CD4-positive, CD25-positive, alpha-beta regulatory T cell (primary cell): ENCODE results near the gene ARMCX1. TPM values are rescaled to one million over a fixed set of nuclear protein-coding genes. Genes with fewer than 3 reads are reported as not detected.
"Not testable (repeated sequence)": the region's sequence is repeated elsewhere in the genome, so short reads cannot be mapped to it uniquely, and the experiment has no call there.

ENCODE experiments used
- ATAC-seq, 2 donors: fragments of 150-1000 bp; cut with Tn5 transposase; one replicate each; pipeline ENCODE4 v1.10.0; 2021; ENCODE audit warnings: low read depth in 2 of 2, moderate number of reproducible peaks in 2 of 2, moderate library complexity in 1 of 2
- DNase-seq, 3 donors: peaks; one replicate each; pipeline versions ENCODE4 v3.0.0 to v3.0.0-alpha.2; 2012 to 2022; ENCODE audit warnings: mixed read lengths in 1 of 3
- H3K27ac ChIP-seq: one replicate; pipeline ENCODE4 v1.7.0; 2013; ENCODE audit warnings: mild to moderate bottlenecking, low read length; ENCODE audit not compliant: insufficient read depth, poor library complexity, severe bottlenecking
- H3K27me3 ChIP-seq: one replicate; pipeline ENCODE4 v1.7.0; 2013; ENCODE audit warnings: low read length; ENCODE audit not compliant: control insufficient read depth, insufficient read depth
- H3K36me3 ChIP-seq: one replicate; pipeline ENCODE4 v1.7.0; 2013; ENCODE audit warnings: mild to moderate bottlenecking, low read length, moderate library complexity; ENCODE audit not compliant: control insufficient read depth, insufficient read depth
- H3K4me1 ChIP-seq: 2 replicates; pipeline ENCODE4 v1.7.0; 2013; ENCODE audit warnings: mild to moderate bottlenecking, low read length; ENCODE audit not compliant: insufficient read depth, control insufficient read depth, poor library complexity, severe bottlenecking
- H3K4me3 ChIP-seq: one replicate; pipeline ENCODE4 v1.7.0; 2013; ENCODE audit warnings: low read depth, mild to moderate bottlenecking, low read length, moderate library complexity
- H3K9me3 ChIP-seq, 2 experiments: 1 replicate in 1 of 2; 2 replicates in 1 of 2; pipeline ENCODE4 v1.7.0; 2013; ENCODE audit warnings: low read length in 2 of 2, mild to moderate bottlenecking in 1 of 2, moderate library complexity in 1 of 2; ENCODE audit not compliant: control insufficient read depth in 2 of 2
- H3K27ac Mint-ChIP-seq, 3 donors: one replicate each; pipeline ENCODE4 v1.8.0; 2020 to 2022; ENCODE audit warnings: mild to moderate bottlenecking in 3 of 3, mixed read lengths in 3 of 3, moderate library complexity in 2 of 3
- H3K27me3 Mint-ChIP-seq: one replicate; pipeline ENCODE4 v1.8.0; 2022; ENCODE audit warnings: mild to moderate bottlenecking, mixed read lengths
- H3K36me3 Mint-ChIP-seq: one replicate; pipeline ENCODE4 v1.8.0; 2020; ENCODE audit warnings: mixed read lengths
- H3K4me1 Mint-ChIP-seq, 4 donors: one replicate each; pipeline ENCODE4 v1.8.0; 2020 to 2022; ENCODE audit warnings: mixed read lengths in 4 of 4, mild to moderate bottlenecking in 1 of 4
- H3K4me3 Mint-ChIP-seq, 4 donors: one replicate each; pipeline ENCODE4 v1.8.0; 2020 to 2022; ENCODE audit warnings: mild to moderate bottlenecking in 4 of 4, mixed read lengths in 4 of 4, moderate library complexity in 3 of 4
- H3K9me3 Mint-ChIP-seq, 7 donors: one replicate each; pipeline ENCODE4 v1.8.0; 2020 to 2022; ENCODE audit warnings: mixed read lengths in 7 of 7, mild to moderate bottlenecking in 3 of 7, moderate library complexity in 2 of 7
- polyA plus RNA-seq, 4 donors: library from polyadenylated mRNA; unstranded; fragments of 300-500 nt; fragmentation: Illumina TruSeq; gene quantifications; one replicate each; pipeline ENCODE4 v1.2.3, GENCODE V29; 2021
- total RNA-seq: library from RNA; stranded (reverse); gene quantifications from one replicate; pipeline ENCODE4 v1.2.3, GENCODE V29; 2022

Gene ARMCX1
- total and polyA plus RNA-seq, 5 donors from 2014 or later: 0.14 to 0.64 (median 0.40) TPM; not detected in 1

DNA sequence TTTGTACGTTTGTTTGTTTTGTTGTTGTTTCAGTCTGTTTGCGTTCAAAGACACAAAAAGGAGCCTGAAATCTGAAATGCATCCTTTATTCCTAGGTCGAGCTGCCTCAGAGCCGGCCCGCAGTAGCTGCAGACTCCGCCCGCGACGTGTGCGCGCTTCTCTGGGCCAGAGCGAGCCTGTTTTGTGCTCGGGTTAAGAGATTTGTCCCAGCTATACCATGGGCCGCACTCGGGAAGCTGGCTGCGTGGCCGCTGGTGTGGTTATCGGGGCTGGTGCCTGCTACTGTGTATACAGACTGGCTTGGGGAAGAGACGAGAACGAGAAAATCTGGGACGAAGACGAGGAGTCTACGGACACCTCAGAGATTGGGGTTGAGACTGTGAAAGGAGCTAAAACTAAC is 2.4 kb downstream of the ARMCX1 start:
- ATAC-seq (no peak), DNase-seq (no peak)
- H3K4me3 Mint-ChIP-seq: no peak overlapping the region
- H3K4me3 ChIP-seq: no peak overlapping the region
- no peaks in the 10 kb centered on the region for H3K36me3 ChIP-seq
- H3K27me3 Mint-ChIP-seq: peaks cover 11% of the 10 kb centered on the region
- no peaks in the 10 kb centered on the region for H3K36me3 Mint-ChIP-seq
- peaks cover 3% of the 10 kb centered on the region for H3K4me1 ChIP-seq
- no peaks in the 10 kb centered on the region for H3K27me3 ChIP-seq
- no peak overlapping the region for H3K27ac ChIP-seq
- no peak overlapping the region for H3K27ac Mint-ChIP-seq
- H3K9me3 ChIP-seq: no peaks in the 10 kb centered on the region
- peaks cover 0 to 9% (median 5%) of the 10 kb centered on the region in 4 donors for H3K4me1 Mint-ChIP-seq
- peaks cover 0 to 3% (median 0%) of the 10 kb centered on the region in 7 donors for H3K9me3 Mint-ChIP-seq

DNA sequence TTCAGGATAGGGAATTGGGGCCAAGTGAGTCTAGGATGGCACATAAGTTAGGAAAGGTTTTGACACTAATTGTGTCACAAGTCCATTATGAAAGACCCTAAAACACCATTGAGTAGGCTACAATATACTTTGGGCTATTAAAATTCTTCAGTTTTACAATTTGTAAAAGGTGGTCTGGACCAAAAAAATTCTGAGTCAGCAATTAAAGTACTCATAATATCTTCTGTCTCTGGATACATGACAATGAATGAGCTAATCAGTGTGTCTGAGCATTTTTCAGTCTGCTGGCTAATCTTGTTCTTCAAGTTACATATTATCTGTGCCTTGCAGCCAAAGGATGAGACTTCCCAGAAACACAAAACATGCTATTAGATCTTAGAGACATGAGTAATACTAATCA is 14.3 kb downstream of the ARMCX1 start:
- Histone ChIP-seq H3K9me3 (no peaks in the 10 kb centered on the region), H3K4me3 (no peak overlapping the region), H3K4me1 (no peaks in the 10 kb centered on the region), H3K27ac (no peak overlapping the region), H3K27me3 (no peaks in the 10 kb centered on the region), H3K36me3 (no peaks in the 10 kb centered on the region)
- Mint-ChIP-seq H3K4me3 (no peak overlapping the region), H3K4me1 (no peaks in the 10 kb centered on the region), H3K27me3 (no peaks in the 10 kb centered on the region), H3K27ac (no peak overlapping the region), H3K36me3 (no peaks in the 10 kb centered on the region), H3K9me3 (peaks cover 0 to 5% (median 0%) of the 10 kb centered on the region in 7 donors)
- DNase-seq (no peak), ATAC-seq (no peak)

DNA sequence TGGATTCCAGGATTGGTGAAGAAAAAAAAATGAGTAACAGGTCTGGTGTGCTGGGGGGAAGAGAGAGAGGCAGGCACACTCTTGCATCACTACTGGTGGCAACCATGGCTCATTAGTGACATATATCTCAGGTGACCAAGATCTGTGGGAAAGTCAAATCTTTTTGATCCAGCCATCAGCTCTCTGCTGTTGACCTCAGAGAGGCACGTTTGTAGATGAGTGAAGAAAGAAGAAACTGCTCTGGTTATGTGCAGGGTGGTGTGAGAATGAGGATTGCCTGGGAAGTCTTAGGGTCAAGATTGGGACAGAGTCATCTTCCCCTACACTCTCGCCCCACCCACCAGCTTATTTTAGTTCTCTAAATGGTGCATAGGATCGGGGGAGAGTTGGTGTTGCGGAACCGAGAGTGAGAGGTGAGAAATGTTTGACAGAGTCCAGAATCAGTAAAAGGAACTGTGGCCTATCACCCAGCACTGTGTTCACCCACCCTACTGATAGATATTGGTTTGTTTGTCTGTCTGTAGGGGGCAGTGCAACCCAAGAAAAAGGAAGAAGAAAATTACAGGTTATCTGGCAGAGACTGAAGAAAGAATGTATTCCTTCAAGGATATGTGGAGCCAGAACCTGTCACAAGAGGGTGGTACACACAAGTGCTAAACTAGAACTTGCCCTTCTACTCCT is 45.5 kb downstream of the ARMCX1 start:
- DNase-seq (peak; percentile 18 to 60 (median 58)), ATAC-seq (peak in 1 of 2 donors; percentile 66)
- Mint-ChIP-seq H3K9me3 (no peaks in the 10 kb centered on the region), H3K4me3 (no peak overlapping the region), H3K27me3 (peaks cover 7% of the 10 kb centered on the region), H3K36me3 (no peaks in the 10 kb centered on the region), H3K4me1 (no peaks in the 10 kb centered on the region), H3K27ac (no peak overlapping the region)
- Histone ChIP-seq H3K9me3 (no peaks in the 10 kb centered on the region), H3K27me3 (no peaks in the 10 kb centered on the region), H3K4me1 (no peaks in the 10 kb centered on the region), H3K36me3 (no peaks in the 10 kb centered on the region), H3K27ac (no peak overlapping the region), H3K4me3 (no peak overlapping the region)

DNA sequence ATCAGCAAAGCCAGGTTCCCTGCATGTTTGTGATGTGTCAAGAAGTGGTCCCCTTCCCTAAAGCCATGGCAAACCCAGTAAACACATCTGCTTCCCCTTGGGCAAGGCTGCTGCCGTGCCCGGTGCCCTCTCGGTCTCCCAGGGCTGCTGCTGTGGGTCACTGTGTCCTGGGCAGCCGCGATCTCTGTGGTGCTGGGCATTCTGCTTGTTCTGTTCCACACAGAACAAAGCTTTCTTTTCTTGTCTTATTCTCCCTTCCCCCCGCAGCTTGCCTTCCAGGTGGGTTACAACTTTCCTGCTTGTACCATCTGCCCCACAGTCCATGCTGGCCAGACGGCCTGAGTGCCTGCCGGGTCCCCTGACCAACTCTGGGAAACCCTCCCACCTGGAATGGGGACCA is 49.2 kb downstream of the ARMCX1 start:
- peaks cover 12% of the 10 kb centered on the region for H3K27me3 Mint-ChIP-seq
- H3K27me3 ChIP-seq, ATAC-seq, H3K4me1 ChIP-seq, H3K36me3 Mint-ChIP-seq, H3K9me3 ChIP-seq, DNase-seq, H3K36me3 ChIP-seq, H3K4me3 Mint-ChIP-seq, H3K4me3 ChIP-seq, H3K4me1 Mint-ChIP-seq, H3K9me3 Mint-ChIP-seq, H3K27ac ChIP-seq, H3K27ac Mint-ChIP-seq: not testable (repeated sequence)

DNA sequence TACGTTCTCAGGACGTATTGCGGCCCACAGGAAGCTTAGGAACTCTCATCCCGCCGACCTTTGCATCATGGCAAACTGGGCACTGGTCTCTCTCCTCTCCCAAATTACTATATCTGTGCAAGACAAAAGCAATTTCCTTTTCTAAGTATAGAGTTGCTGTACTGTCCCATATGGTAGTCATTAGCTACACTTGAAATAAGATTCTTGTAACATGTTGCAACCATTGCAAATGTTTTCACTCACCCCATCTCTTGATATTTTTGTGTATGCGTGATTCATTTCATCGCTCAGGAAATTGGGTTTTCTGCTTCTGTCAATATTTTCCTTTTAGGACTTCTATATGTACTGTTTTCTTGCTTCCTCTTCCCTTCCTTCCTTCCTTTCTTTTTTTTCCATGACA is 51.7 kb downstream of the ARMCX1 start:
- Histone ChIP-seq H3K9me3 (no peaks in the 10 kb centered on the region), H3K4me1 (no peaks in the 10 kb centered on the region), H3K27me3 (no peaks in the 10 kb centered on the region), H3K36me3 (no peaks in the 10 kb centered on the region), H3K4me3 (no peak overlapping the region), H3K27ac (no peak overlapping the region)
- Mint-ChIP-seq H3K9me3 (no peaks in the 10 kb centered on the region), H3K4me3 (no peak overlapping the region), H3K27me3 (peaks cover 16% of the 10 kb centered on the region), H3K4me1 (no peaks in the 10 kb centered on the region), H3K36me3 (no peaks in the 10 kb centered on the region), H3K27ac (no peak overlapping the region)
- ATAC-seq: no peak
- DNase-seq: no peak

Other genes starting within 250 kb of the ARMCX1 start
- gene TIMM8A, start 201.8 kb upstream of the ARMCX1 start, total RNA-seq: 5.8 TPM
- 10 to 100 TPM in 1 of 4 donors, 1 to 10 TPM in 3; 5.9 to 11.3 (median 8.9) TPM for gene TIMM8A, start 201.8 kb upstream of the ARMCX1 start, polyA plus RNA-seq
- gene BTK, start 164.4 kb upstream of the ARMCX1 start, total RNA-seq: 2.7 TPM
- gene BTK, start 164.4 kb upstream of the ARMCX1 start, polyA plus RNA-seq: under 1 TPM in 3 of 4 donors, not detected in 1; 0.10 to 0.24 (median 0.11) TPM
- 174 TPM for gene RPL36A, start 159.5 kb upstream of the ARMCX1 start, total RNA-seq
- 1,000 to 10,000 TPM; 1,463 to 2,189 (median 1,912) TPM for gene RPL36A, start 159.5 kb upstream of the ARMCX1 start, polyA plus RNA-seq
- gene GLA, start 142.6 kb upstream of the ARMCX1 start, total RNA-seq: 32.7 TPM
- gene GLA, start 142.6 kb upstream of the ARMCX1 start, polyA plus RNA-seq: 10 to 100 TPM; 10.7 to 15.6 (median 12.6) TPM
- 44.1 TPM for gene HNRNPH2, start 142.3 kb upstream of the ARMCX1 start, total RNA-seq
- gene HNRNPH2, start 142.3 kb upstream of the ARMCX1 start, polyA plus RNA-seq: 10 to 100 TPM; 86.4 to 98.6 (median 91.5) TPM
- gene ARMCX4, start 65.1 kb upstream of the ARMCX1 start, total RNA-seq: 8.6 TPM
- 1 to 10 TPM in 1 of 4 donors, under 1 TPM in 1, not detected in 2; 0.20 to 1.7 TPM for gene ARMCX4, start 65.1 kb upstream of the ARMCX1 start, polyA plus RNA-seq
- 33.6 TPM for gene ARMCX6, start 67.5 kb downstream of the ARMCX1 start, total RNA-seq
- 10 to 100 TPM; 38.6 to 42.4 (median 40.6) TPM for gene ARMCX6, start 67.5 kb downstream of the ARMCX1 start, polyA plus RNA-seq
- 52.9 TPM for gene ARMCX3, start 72.6 kb downstream of the ARMCX1 start, total RNA-seq
- 10 to 100 TPM; 16.2 to 27.1 (median 19.5) TPM for gene ARMCX3, start 72.6 kb downstream of the ARMCX1 start, polyA plus RNA-seq
- gene ARMCX2, start 109.3 kb downstream of the ARMCX1 start, total RNA-seq: 1.4 TPM
- 1 to 10 TPM in 2 of 4 donors, under 1 TPM in 2; 0.10 to 1.9 (median 1.4) TPM for gene ARMCX2, start 109.3 kb downstream of the ARMCX1 start, polyA plus RNA-seq